ENCODE measurements around the gene GATM.

DNA sequence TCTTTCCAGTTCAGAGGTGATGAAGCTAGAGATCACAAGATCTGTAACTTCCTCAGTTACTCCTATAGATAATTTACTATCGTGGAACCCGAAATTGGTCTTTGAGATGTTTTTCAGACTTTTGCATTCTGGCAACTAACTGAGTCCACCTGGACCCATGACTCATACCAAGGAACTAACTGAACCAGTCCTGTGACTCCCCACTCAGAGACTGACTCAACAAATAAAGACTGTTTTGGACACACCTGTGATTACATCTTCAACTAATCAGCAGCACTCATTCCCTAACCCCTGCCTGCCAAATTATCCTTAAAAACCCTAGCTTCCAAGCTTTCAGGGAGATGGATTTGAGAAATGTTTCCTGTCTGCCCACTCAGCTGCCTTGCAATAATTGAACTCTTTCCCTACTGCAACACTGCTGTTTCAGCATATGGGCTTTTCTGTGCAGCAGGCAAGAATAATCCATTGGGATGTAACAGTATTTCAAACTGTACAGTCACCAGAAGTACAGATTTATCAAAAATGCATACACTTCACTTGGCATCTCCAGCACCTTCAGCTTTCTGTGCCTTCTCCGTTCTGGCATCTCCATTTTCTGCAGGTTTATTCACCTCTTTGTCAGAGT is 57.7 kb downstream of the GATM start:
- TF ChIP-seq CTCF (IDR thresholded peaks at IDR 0.05) (no peak), POLR2A (IDR thresholded peaks at IDR 0.05) (no peak)

Measured in adrenal gland (tissue), 5 donors.